ENCODE results near the gene UXS1.

DNA sequence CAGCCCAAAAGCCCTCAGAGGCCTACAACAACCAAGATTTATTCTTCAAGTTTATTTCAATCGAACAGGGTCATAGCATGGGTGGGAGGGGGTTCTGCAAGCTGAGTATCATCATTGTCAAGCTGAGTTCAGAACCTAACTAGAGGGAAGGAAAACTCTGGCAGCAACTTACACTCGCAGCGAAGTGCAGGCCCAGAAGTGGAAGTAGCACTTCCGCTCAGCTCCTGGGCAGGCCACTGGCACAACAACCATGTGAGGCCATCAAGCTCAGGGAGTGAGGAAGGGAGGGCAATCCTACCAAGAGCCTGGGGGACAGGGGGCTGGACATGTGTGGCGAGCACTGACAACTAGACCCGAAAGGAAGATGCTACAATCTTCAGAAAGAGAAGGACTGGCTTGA, 4.8 kb downstream of the UXS1 start:
- TF ChIP-seq, protein P1, sequence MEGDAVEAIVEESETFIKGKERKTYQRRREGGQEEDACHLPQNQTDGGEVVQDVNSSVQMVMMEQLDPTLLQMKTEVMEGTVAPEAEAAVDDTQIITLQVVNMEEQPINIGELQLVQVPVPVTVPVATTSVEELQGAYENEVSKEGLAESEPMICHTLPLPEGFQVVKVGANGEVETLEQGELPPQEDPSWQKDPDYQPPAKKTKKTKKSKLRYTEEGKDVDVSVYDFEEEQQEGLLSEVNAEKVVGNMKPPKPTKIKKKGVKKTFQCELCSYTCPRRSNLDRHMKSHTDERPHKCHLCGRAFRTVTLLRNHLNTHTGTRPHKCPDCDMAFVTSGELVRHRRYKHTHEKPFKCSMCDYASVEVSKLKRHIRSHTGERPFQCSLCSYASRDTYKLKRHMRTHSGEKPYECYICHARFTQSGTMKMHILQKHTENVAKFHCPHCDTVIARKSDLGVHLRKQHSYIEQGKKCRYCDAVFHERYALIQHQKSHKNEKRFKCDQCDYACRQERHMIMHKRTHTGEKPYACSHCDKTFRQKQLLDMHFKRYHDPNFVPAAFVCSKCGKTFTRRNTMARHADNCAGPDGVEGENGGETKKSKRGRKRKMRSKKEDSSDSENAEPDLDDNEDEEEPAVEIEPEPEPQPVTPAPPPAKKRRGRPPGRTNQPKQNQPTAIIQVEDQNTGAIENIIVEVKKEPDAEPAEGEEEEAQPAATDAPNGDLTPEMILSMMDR (conservative IDR thresholded peaks at IDR 0.05 in 1 of 2, IDR thresholded peaks at IDR 0.05 in 1 of 2; ENCODE audit: extremely low read depth in 1 of 2, insufficient read depth in 1 of 2, low read depth in 1 of 2, low read length in 2 of 2) = no peak
- TF ChIP-seq EZH2 (IDR thresholded peaks at IDR 0.05; ENCODE audit: borderline replicate concordance, low read length) = no peak

Measured in mammary epithelial cell (primary cell).